HG02884 (cell line): Measurements from ENCODE around the gene TAF6L.
"Not testable (repeated sequence)": the region's sequence is repeated elsewhere in the genome, so short reads cannot be mapped to it uniquely, and the experiment has no call there.

Experiments used
- ATAC-seq: cut with Tn5 transposase; IDR thresholded peaks from one replicate; pipeline ENCODE4 v1.9.1; 2021; ENCODE audit warnings: mild to moderate bottlenecking, moderate library complexity; ENCODE audit not compliant: unreplicated experiment

Gene TAF6L

GRCh38 chr11:62755086-62755615, 16.0 kb upstream of the TAF6L start:
- ATAC-seq, result no peak

- no peak for ATAC-seq
Measured at GRCh38 chr11:62757846-62758788, 13.1 kb upstream of the TAF6L start.

- not testable (repeated sequence) for ATAC-seq
Measured at GRCh38 chr11:62760867-62761227, 10.3 kb upstream of the TAF6L start.

DNA sequence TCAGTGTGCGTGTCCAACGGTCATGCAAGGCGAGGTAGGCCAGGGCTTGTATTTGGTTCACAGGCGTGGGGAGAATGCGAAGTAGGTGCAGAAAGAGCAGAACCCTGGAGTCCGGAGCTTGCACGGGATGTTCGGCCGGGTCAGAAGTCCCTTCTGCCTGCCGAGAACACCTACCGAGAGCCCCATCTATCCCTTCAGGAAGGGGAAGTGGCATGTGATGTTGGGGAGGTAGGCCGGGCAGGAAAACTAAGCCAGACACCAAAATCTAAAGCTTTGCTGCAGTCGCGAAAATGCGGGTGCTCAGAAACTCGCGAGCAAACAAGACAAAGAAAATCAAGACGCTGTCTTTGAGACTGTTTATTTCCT, 435 bp upstream of the TAF6L start:
- no peak for ATAC-seq

GRCh38 chr11:62774407-62774806, 3.2 kb downstream of the TAF6L start:
- no peak for ATAC-seq

DNA sequence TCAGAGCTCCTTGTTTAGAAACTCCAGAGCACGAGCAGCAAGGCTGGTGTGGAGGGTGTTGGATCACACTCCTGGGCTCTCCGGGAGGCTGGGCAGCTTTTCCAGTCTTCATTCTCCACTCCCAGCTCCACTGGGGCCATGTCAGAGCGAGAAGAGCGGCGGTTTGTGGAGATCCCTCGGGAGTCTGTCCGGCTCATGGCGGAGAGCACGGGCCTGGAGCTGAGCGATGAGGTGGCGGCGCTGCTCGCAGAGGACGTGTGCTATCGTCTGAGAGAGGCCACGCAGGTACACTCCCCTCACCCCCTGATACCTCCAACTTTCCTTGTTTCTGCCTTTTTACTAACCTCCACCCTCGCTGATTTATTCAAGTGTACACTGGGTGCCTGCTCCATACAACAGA, 4.5 kb downstream of the TAF6L start:
- ATAC-seq, result no peak

DNA sequence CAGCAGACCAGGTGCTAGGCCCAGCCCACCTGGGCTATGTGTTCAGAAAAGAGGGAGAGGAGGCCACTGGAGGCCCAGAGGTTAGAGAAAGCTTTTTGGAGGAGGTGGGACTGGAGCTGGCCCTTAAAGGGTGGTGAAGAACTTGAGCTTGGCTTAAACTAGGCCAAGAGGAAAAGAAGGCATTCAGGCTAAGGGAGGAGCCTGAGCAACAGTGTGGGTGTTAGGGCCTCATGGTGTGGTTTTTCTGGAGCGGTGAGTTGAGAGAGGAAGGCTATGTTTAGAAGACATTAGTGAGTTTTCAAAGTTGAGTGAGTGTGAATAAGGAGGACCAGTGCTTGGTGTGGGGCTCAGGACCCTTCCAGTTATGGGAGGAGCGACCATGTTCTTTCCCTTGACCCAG, 6.2 kb downstream of the TAF6L start:
- no peak for ATAC-seq

GRCh38 chr11:62778441-62778840, 7.2 kb downstream of the TAF6L start:
- ATAC-seq, result no peak

DNA sequence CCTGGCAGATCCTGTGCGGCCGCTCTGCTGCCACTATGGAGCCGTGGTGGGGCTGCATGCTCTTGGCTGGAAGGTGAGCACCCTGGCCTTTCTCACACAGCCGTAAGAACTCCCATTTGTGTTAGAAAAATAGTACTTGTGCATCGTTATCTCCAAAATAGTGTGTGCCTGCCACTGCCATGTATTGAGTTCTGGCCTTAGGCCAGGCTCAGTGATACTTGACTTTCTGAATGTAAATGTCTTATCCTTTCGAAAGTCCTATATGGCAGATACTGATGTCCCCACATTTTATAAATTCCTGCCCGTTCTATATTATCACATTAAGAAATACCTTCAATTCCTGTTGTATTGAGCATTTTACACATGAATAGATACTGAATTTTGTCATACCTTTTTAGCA, 11.6 kb downstream of the TAF6L start:
- ATAC-seq, result no peak

GRCh38 chr11:62786318-62787004, 15.3 kb downstream of the TAF6L start:
- peak; percentile 57 for ATAC-seq

GRCh38 chr11:62787005-62787759, 16.0 kb downstream of the TAF6L start, which contains the start of gene TMEM179B:
Gene TMEM179B (plus strand): TSS chr11:62787402. CDS start chr11:62787432, 30 bp downstream.
- peak; percentile 50 for ATAC-seq

DNA sequence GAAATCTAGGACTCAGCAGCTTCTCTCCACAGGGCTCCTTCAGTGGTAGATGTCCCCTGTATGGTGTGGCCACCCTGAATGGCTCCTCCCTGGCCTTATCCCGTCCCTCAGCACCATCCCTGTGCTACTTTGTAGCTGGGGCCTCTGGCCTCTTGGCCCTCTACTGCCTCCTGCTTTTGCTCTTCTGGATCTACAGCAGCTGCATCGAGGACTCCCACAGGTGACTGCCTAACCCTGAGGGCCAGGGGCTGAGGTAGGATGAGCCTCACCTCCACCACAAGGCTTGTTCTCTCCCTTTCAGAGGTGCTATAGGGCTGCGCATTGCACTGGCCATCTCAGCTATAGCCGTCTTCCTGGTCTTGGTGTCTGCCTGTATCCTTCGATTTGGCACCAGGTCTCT, 17.8 kb downstream of the TAF6L start:
- no peak for ATAC-seq

- ATAC-seq, result no peak
Measured at GRCh38 chr11:62789576-62789975, 18.4 kb downstream of the TAF6L start.

- peak; percentile 50 for ATAC-seq
Measured at GRCh38 chr11:62791501-62792201, 20.5 kb downstream of the TAF6L start, which contains the start of gene TMEM223. Gene TMEM223 (minus strand): TSS chr11:62792006. CDS start chr11:62791994, 12 bp downstream.

GRCh38 chr11:62792202-62792575, 21.0 kb downstream of the TAF6L start:
- ATAC-seq, result no peak

DNA sequence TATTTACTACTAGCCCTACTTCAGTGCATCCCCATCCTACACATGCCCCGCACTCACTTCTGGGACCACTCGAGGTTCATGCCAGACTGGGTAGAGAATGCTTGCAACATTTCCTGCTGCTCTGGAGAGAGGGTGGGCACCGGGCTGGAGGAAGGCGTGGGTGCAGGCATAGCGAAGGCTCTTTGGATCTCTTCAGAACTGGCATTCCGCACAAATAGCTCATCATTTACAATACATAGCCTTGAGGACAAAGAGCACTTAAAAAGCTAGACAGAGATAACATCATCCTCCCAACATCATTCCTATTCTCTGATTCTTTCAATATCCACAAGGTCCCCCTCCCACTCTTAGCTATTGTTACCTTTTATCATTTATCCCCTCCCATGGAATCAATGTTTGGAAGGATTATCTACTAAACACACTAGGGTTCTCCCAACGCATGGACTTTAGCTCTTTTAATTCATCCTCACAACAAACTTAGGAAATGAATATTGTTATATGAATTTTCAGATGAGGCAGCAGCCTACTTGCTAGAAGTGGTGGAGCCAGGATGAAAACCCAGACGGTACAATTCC, 23.1 kb downstream of the TAF6L start:
- ATAC-seq, result no peak

DNA sequence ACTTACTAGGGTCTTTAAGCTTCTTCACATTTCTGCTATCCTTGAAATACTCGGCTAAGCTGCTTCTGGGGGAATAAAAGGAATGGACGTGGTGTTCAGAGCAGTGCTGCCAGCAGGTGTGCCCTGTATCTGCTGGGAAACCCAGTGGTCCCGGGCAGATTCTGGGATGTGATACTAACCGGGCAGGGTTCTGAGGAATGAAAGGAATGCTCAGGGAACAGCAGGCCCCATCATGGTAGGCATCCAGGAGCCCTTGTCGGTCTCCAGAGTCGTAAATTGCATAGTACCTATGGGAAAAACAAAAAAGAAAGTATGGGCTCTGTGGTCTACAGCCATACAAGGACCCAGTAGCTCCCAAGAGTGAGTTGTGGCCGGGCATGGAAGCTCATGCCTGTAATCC, 25.1 kb downstream of the TAF6L start:
- no peak for ATAC-seq

DNA sequence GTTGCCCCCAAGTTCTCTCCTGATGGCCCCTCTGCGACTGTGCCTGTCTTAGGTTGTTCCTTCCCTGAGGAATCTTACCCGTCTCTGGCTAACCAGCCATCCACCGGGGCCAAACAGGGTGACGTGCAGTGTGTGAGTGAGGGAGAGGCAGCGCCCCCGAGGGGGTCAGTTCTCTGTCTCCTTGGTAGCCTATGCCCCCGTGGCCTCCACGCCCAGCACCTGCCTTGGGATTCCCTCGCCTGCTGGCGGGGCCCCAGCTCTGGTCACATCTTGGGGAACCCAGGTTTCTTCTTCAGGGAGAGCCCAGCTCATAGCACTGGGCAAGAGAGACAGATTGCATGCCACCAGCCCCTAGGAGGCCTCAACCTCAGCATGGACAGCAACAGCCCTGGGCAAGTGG, 28.3 kb downstream of the TAF6L start:
- no peak for ATAC-seq

DNA sequence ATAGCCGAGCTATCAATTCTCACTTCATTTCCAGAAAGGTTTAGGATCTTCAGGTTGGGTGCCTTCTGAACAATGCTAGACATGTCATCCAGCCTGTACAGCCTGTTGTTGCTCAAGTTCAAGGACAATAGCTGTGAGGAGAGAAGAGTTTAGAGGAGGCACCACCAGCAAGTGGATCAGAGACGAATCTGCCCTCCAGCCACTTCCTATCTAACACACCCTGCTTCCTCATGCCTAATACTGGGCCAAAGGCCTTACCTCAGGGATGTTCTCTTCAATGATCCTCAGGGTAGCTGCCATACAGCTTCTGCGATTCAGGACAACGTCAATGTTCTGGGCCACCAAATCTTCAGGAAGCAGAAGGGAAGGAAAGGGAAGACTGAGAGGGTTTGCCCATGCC, 29.9 kb downstream of the TAF6L start:
- ATAC-seq, result no peak
